ENCODE data around the gene DLGAP3. TPM values are rescaled to one million over a fixed set of nuclear protein-coding genes. Genes with fewer than 3 reads are reported as not detected.

Gene DLGAP3
- total RNA-seq, 1 donor from 2014 or later: not detected

- no peak for DNase-seq
Measured at GRCh38 chr1:34928699-34929496, 552 bp downstream of the DLGAP3 start.

- no peak for DNase-seq
Measured at GRCh38 chr1:34928066-34928696, 1.3 kb downstream of the DLGAP3 start.

- no peak for DNase-seq
Measured at GRCh38 chr1:34927316-34927715, 2.1 kb downstream of the DLGAP3 start.

GRCh38 chr1:34926894-34927293 lies 2.6 kb downstream of the DLGAP3 start:
- no peak for DNase-seq

GRCh38 chr1:34926156-34926555 lies 3.3 kb downstream of the DLGAP3 start:
- DNase-seq: no peak

GRCh38 chr1:34925730-34926129 lies 3.7 kb downstream of the DLGAP3 start:
- DNase-seq: no peak

GRCh38 chr1:34924759-34925555 lies 4.5 kb downstream of the DLGAP3 start:
- peak; percentile 88 for DNase-seq

- DNase-seq: no peak
Measured at GRCh38 chr1:34923490-34923889, 6.0 kb downstream of the DLGAP3 start.

- no peak for DNase-seq
Measured at GRCh38 chr1:34918977-34919561, 10.4 kb downstream of the DLGAP3 start.

- DNase-seq: no peak
Measured at GRCh38 chr1:34918386-34918976, 11.0 kb downstream of the DLGAP3 start.

- DNase-seq: no peak
Measured at GRCh38 chr1:34917017-34917416, 12.4 kb downstream of the DLGAP3 start.

- DNase-seq: no peak
Measured at GRCh38 chr1:34916104-34916503, 13.3 kb downstream of the DLGAP3 start.

- no peak for DNase-seq
Measured at GRCh38 chr1:34915521-34915920, 13.9 kb downstream of the DLGAP3 start.

GRCh38 chr1:34914958-34915357 lies 14.5 kb downstream of the DLGAP3 start:
- no peak for DNase-seq

GRCh38 chr1:34911465-34911864 lies 18.0 kb downstream of the DLGAP3 start:
- DNase-seq: no peak

GRCh38 chr1:34910425-34910824 lies 19.0 kb downstream of the DLGAP3 start:
- DNase-seq: no peak

GRCh38 chr1:34908369-34908768 lies 21.1 kb downstream of the DLGAP3 start:
- DNase-seq: no peak

GRCh38 chr1:34907487-34908090 lies 21.9 kb downstream of the DLGAP3 start:
- no peak for DNase-seq

GRCh38 chr1:34906756-34907155 lies 22.7 kb downstream of the DLGAP3 start:
- no peak for DNase-seq

- DNase-seq: no peak
Measured at GRCh38 chr1:34906222-34906621, 23.2 kb downstream of the DLGAP3 start.

- DNase-seq: no peak
Measured at GRCh38 chr1:34905098-34905459, 24.4 kb downstream of the DLGAP3 start.

Measured in tongue (tissue), 2 donors.